Heart right ventricle (tissue), 16 donors: ENCODE measurements around the gene PAPOLG. TPM values are rescaled to one million over a fixed set of nuclear protein-coding genes. Genes with fewer than 3 reads are reported as not detected.

ENCODE experiments used
- ATAC-seq, 8 donors: fragments of 200-7000 bp; cut with Tn5 transposase; one replicate each; pipeline ENCODE4 v1.9.1; 2020; ENCODE audit warnings: mild to moderate bottlenecking in 8 of 8, moderate library complexity in 8 of 8, moderate number of reproducible peaks in 1 of 8
- DNase-seq, 2 donors: peaks; one replicate each; pipeline ENCODE4 v3.0.0-alpha.2; 2020
- H3K27ac ChIP-seq, 10 donors: fragments of 200-600 bp; sonication (generic) in 2 of 10; one replicate each; pipeline versions ENCODE4 v1.5.0 to v1.8.0; 2020 to 2022; ENCODE audit warnings: mild to moderate bottlenecking in 3 of 10
- H3K27me3 ChIP-seq, 7 donors: fragments of 200-600 bp; one replicate each; pipeline ENCODE4 v1.8.0; 2021 to 2022; ENCODE audit warnings: mild to moderate bottlenecking in 2 of 7
- H3K36me3 ChIP-seq, 9 donors: fragments of 200-600 bp; sonication (generic) in 1 of 9; one replicate each; pipeline versions ENCODE4 v1.5.0 to v1.8.0; 2020 to 2022; ENCODE audit warnings: mild to moderate bottlenecking in 2 of 9
- H3K4me1 ChIP-seq, 9 donors: fragments of 200-600 bp; sonication (generic) in 1 of 9; one replicate each; pipeline versions ENCODE4 v1.5.0 to v1.8.0; 2020 to 2022; ENCODE audit warnings: mild to moderate bottlenecking in 4 of 9
- H3K4me3 ChIP-seq, 10 donors: fragments of 200-600 bp; sonication (generic) in 2 of 10; one replicate each; pipeline versions ENCODE4 v1.5.0 to v1.8.0; 2020 to 2022; ENCODE audit warnings: mild to moderate bottlenecking in 7 of 10, moderate library complexity in 2 of 10
- H3K9me3 ChIP-seq, 11 donors: fragments of 200-600 bp in 10 of 11; sonication (generic) in 2 of 11; one replicate each; pipeline versions ENCODE4 v1.5.0 to v1.8.0; 2013 to 2022; ENCODE audit warnings: mild to moderate bottlenecking in 2 of 11, control low read depth in 1 of 11, moderate library complexity in 1 of 11
- WGBS, 2 donors: extraction: QIAGEN DNeasy Blood & Tissue Kit; methylation state at CpG; one replicate each; pipeline ENCODE4 v1.1.7; 2013; ENCODE audit warnings: inconsistent platforms in 1 of 2; 5-methylcytosine and 5-hydroxymethylcytosine counted together
- intact Hi-C, 10 donors: fragments of 100-400 bp; cut with DNase I; formaldehyde crosslinking; loops; one replicate each; pipeline versions ENCODE4 v1.11.1 to v1.14.2; 2022
- polyA plus RNA-seq, 2 donors: library from polyadenylated mRNA; stranded (reverse); fragments of 200-250 nt; gene quantifications; one replicate each; pipeline ENCODE4 v1.2.3, GENCODE V29; 2013
- total RNA-seq, 10 donors: library from RNA; stranded (reverse); fragmentation: NEBNext Ultra II Directional in 3 of 10; extraction: Animal tissue kit (Norgen Biotek cat#: 25700) in 3 of 10; gene quantifications; one replicate each; pipeline versions ENCODE4 v1.2.1 to v1.2.4, GENCODE V29; 2021 to 2023
- TF ChIP-seq, protein P1 (sequence below), 9 donors: fragments of 200-600 bp; sonication (generic) in 2 of 9; IDR thresholded peaks; one replicate each; pipeline versions ENCODE4 v1.5.0 to v1.8.0; 2021 to 2022; ENCODE audit warnings: antibody characterized with exemption in 9 of 9, mild to moderate bottlenecking in 5 of 9, moderate library complexity in 1 of 9
- donor health status: Arrhythmogenic right ventricular cardiomyopathy.
- donor health status: ischemic (EF 13 %, LVEDD 7.1; RV severe dilation, severe dysfunction).
- donor health status: healthy with polysubstance abuse.
- donor health status: DM: no; HTN: yes; CAD: no.
- donor health status: DM: no; HTN: no; CAD: no.
- donor health status: ischemic (EF 25% LVEDD 6.9; RV normal size, moderate dysfunction).
- donor health status: ischemic (EF 25% LVEDD 5.7; RV mildly dilated, moderate dysfunction).
- donor health status: healthy.
- donor health status: DM: yes; HTN: yes; CAD: no.
- donor health status: Ischemic cardiomyopathy.
- donor health status: ischemic (EF 35%, LVEDD 5.7; RV mildly dilated, moderate dysfunction).
- donor health status: nonischemic (EF 11% LVEDD 7.7; RV severe dilation, severe dysfunction).
- donor health status: DM: yes; HTN: yes; CAD: no.
- donor health status: PGD.
- donor health status: ischemic (EF 29% LVEDD 5.4; RV normal size, mild dysfunction).
- donor health status: nonischemic (EF 23%, LVEDD 6.1; RV moderate dilation, normal function).

The PAPOLG gene
- total and polyA plus RNA-seq, 12 donors, result 2.7 to 11.9 (median 8.4) TPM

GRCh38 chr2:60832621-60833020, 76.6 kb downstream of the PAPOLG start:
- Histone ChIP-seq H3K27ac (no peak overlapping the region), H3K4me3 (no peak overlapping the region), H3K27me3 (peaks cover 0 to 25% (median 4%) of the 10 kb centered on the region in 7 donors), H3K36me3 (no peaks in the 10 kb centered on the region), H3K9me3 (no peaks in the 10 kb centered on the region), H3K4me1 (peaks cover 0 to 11% (median 0%) of the 10 kb centered on the region in 9 donors)
- TF ChIP-seq, protein P1, sequence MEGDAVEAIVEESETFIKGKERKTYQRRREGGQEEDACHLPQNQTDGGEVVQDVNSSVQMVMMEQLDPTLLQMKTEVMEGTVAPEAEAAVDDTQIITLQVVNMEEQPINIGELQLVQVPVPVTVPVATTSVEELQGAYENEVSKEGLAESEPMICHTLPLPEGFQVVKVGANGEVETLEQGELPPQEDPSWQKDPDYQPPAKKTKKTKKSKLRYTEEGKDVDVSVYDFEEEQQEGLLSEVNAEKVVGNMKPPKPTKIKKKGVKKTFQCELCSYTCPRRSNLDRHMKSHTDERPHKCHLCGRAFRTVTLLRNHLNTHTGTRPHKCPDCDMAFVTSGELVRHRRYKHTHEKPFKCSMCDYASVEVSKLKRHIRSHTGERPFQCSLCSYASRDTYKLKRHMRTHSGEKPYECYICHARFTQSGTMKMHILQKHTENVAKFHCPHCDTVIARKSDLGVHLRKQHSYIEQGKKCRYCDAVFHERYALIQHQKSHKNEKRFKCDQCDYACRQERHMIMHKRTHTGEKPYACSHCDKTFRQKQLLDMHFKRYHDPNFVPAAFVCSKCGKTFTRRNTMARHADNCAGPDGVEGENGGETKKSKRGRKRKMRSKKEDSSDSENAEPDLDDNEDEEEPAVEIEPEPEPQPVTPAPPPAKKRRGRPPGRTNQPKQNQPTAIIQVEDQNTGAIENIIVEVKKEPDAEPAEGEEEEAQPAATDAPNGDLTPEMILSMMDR (IDR thresholded peaks at IDR 0.05), result no peak
- intact Hi-C loops, result no loop called here
- DNase-seq (no peak), ATAC-seq (no peak)
- 46 to 70% methylated on average over 2 of the region's 2 CpGs for WGBS, 2 donors

DNA sequence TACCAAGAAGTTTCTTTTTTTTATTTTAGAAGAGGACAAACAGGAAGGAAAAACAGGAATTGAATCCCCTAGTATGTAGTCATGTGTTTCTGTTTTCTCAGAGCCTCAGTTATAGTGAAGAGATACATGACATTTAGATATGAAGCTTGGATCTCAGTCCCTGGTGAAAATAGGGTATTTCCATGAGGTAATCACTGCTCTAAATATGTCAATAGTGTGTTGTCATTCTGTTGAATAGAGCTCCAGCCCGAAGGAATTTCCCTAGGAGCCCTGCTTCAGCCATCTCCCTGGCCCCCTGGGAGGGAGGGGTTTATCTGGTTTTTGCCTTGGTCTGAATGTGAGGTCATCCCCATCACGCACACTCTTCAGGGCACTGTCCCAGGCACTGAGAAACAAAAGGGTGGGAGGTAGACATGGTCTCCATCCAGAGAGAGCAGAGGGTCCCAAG, 78.2 kb downstream of the PAPOLG start:
- ATAC-seq (peak in 1 of 8 donors; percentile 42), DNase-seq (no peak)
- peak overlapping the region in 1 of 10 donors; percentile 16 for H3K27ac ChIP-seq

GRCh38 chr2:60836491-60836890, 80.4 kb downstream of the PAPOLG start:
- H3K9me3 ChIP-seq, result no peaks in the 10 kb centered on the region
- no peaks in the 10 kb centered on the region for H3K36me3 ChIP-seq
- ATAC-seq (no peak), DNase-seq (no peak)
- H3K27me3 ChIP-seq, result peaks cover 0 to 18% (median 4%) of the 10 kb centered on the region in 7 donors
- H3K4me1 ChIP-seq, result peaks cover 0 to 11% (median 0%) of the 10 kb centered on the region in 9 donors
- H3K4me3 ChIP-seq, result no peak overlapping the region
- TF ChIP-seq, protein P1 (IDR thresholded peaks at IDR 0.05), result no peak
- WGBS, 2 donors, result 83 to 88% methylated on average over 3 of the region's 3 CpGs
- intact Hi-C loops, result no loop called here
- no peak overlapping the region for H3K27ac ChIP-seq

More for the DNA sequence above, 78.2 kb downstream of the PAPOLG start:
- Histone ChIP-seq H3K9me3 (no peaks in the 10 kb centered on the region), H3K4me1 (peaks cover 0 to 11% (median 0%) of the 10 kb centered on the region in 9 donors), H3K36me3 (no peaks in the 10 kb centered on the region), H3K4me3 (no peak overlapping the region), H3K27me3 (peaks cover 0 to 25% (median 4%) of the 10 kb centered on the region in 7 donors)
- 32 to 34% methylated on average over 2 of the region's 2 CpGs for WGBS, 2 donors
- TF ChIP-seq, protein P1 (IDR thresholded peaks at IDR 0.05), result no peak
- intact Hi-C loops, result no loop called here

DNA sequence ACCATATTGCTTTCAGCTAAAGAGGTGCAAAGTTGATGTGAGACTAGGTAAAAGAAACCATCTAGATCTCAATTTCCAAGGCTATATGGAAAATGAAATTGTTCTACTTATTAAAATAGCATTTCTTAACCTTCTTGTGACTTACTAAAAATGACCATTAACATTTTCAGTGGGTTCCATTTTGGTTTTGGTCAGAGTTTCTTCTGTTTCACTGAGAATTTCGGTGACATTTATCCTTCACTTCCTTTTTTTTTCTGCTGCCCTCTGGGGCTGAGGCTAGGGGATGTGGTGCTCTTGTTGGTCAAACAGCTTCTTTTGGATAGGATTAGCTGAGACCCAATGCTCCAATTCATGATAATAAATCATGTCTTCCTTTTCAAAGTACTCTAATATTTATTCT, 81.1 kb downstream of the PAPOLG start:
- ATAC-seq, result no peak
- intact Hi-C loops, result no loop called here
- no peak overlapping the region for H3K27ac ChIP-seq
- H3K4me1 ChIP-seq, result peaks cover 0 to 11% (median 0%) of the 10 kb centered on the region in 9 donors
- TF ChIP-seq, protein P1 (IDR thresholded peaks at IDR 0.05), result no peak
- H3K9me3 ChIP-seq, result no peaks in the 10 kb centered on the region
- WGBS, 2 donors, result 74 to 80% methylated on average over 1 of the region's 1 CpG
- no peaks in the 10 kb centered on the region for H3K36me3 ChIP-seq
- DNase-seq, result no peak
- H3K27me3 ChIP-seq, result peaks cover 0 to 18% (median 4%) of the 10 kb centered on the region in 7 donors
- H3K4me3 ChIP-seq, result no peak overlapping the region
